T-cell (primary cell): ENCODE measurements around the gene L3MBTL3. TPM values are rescaled to one million over a fixed set of nuclear protein-coding genes. Genes with fewer than 3 reads are reported as not detected.

ENCODE experiments used
- total RNA-seq, 35 experiments: library from RNA in 6 of 35; stranded (reverse) in 6 of 35; fragments of 120-200 nt in 1 of 35; gene quantifications; one replicate each; pipeline versions ENCODE4 v1.2.1 to v1.2.4 and lab custom pipeline; 2013 to 2026

The L3MBTL3 gene
- total RNA-seq, 5 donors from 2014 or later (not counting 1 experiment from before 2014, with no cell fraction given) = 22.5 to 52.8 (median 30.4) TPM

Other genes starting within 250 kb of the L3MBTL3 start
- 1 to 10 TPM in 1 of 5 donors, under 1 TPM in 1, not detected in 3; 0.53 to 1.2 TPM for gene TMEM244, start 157.3 kb upstream of the L3MBTL3 start, total RNA-seq
- 10 to 100 TPM; 27.5 to 73.8 (median 38.5) TPM for gene SAMD3, start 204.4 kb downstream of the L3MBTL3 start, total RNA-seq